Omental fat pad (tissue), 4 donors: ENCODE results near the gene TSPAN5. TPM values are rescaled to one million over a fixed set of nuclear protein-coding genes. Genes with fewer than 3 reads are reported as not detected.

ENCODE experiments used
- ATAC-seq: fragments of 150-250 bp; one replicate; pipeline ENCODE4 v1.9.1; 2016; ENCODE audit warnings: mild to moderate bottlenecking, moderate library complexity; ENCODE audit not compliant: low FRiP score
- DNase-seq: peaks from one replicate; pipeline ENCODE4 v3.0.0-alpha.2; 2019; ENCODE audit warnings: low spot score
- CTCF ChIP-seq, 3 donors: fragments of 450-650 bp; IDR thresholded peaks; one replicate each; pipeline ENCODE4 v1.5.1; 2016 to 2017; ENCODE audit warnings: antibody characterized with exemption in 3 of 3, mild to moderate bottlenecking in 3 of 3, moderate library complexity in 2 of 3
- total RNA-seq, 4 donors: library from RNA; depleted of rRNA; stranded (reverse); fragments of >200 nt; gene quantifications; one replicate each; pipeline ENCODE4 v1.1.0, GENCODE V29; 2016

TSPAN5 gene
- total RNA-seq, 4 donors from 2014 or later, result 5.1 to 17.7 (median 6.9) TPM

- ATAC-seq (no peak), DNase-seq (no peak)
- TF ChIP-seq CTCF (IDR thresholded peaks at IDR 0.05), result no peak
These were observed 27.0 kb upstream of the TSPAN5 start for GRCh38 chr4:98685225-98686042.

- TF ChIP-seq CTCF (IDR thresholded peaks at IDR 0.05), result no peak
- ATAC-seq, result peak; percentile 54
These were observed 24.3 kb upstream of the TSPAN5 start for GRCh38 chr4:98682719-98683118.

GRCh38 chr4:98680806-98681205, 22.4 kb upstream of the TSPAN5 start:
- DNase-seq, result no peak
- no peak for ATAC-seq
- no peak for TF ChIP-seq CTCF (IDR thresholded peaks at IDR 0.05)

More at GRCh38 chr4:98682719-98683118, 24.3 kb upstream of the TSPAN5 start:
- DNase-seq, result no peak

- no peak for TF ChIP-seq CTCF (IDR thresholded peaks at IDR 0.05)
- DNase-seq, result no peak
- no peak for ATAC-seq
These were observed 21.3 kb upstream of the TSPAN5 start for GRCh38 chr4:98679738-98680137.

- ATAC-seq, result no peak
These were observed 19.4 kb upstream of the TSPAN5 start for GRCh38 chr4:98677799-98678198.

GRCh38 chr4:98674404-98675173, 16.2 kb upstream of the TSPAN5 start:
- no peak for TF ChIP-seq CTCF (IDR thresholded peaks at IDR 0.05)
- ATAC-seq, result no peak

More at GRCh38 chr4:98677799-98678198, 19.4 kb upstream of the TSPAN5 start:
- DNase-seq, result no peak
- no peak for TF ChIP-seq CTCF (IDR thresholded peaks at IDR 0.05)

More at GRCh38 chr4:98674404-98675173, 16.2 kb upstream of the TSPAN5 start:
- DNase-seq, result no peak
